ENCODE data around the gene RGS3. TPM values are rescaled to one million over a fixed set of nuclear protein-coding genes. Genes with fewer than 3 reads are reported as not detected.
A peak's percentile ranks its signal among the peaks of the same experiment; 100 is the strongest.
"Not testable (repeated sequence)": the region's sequence is repeated elsewhere in the genome, so short reads cannot be mapped to it uniquely, and the experiment has no call there.

The RGS3 gene
- total and polyA plus RNA-seq, 7 donors = 26.9 to 50.7 (median 38.3) TPM

- intact Hi-C loops (cut with DNase I) = no loop called here
- H3K4me1 ChIP-seq = no peaks in the 10 kb centered on the region
- H3K9me3 ChIP-seq = no peaks in the 10 kb centered on the region
- WGBS, 2 donors = 81 to 88% methylated on average over 4 of the region's 4 CpGs
- H3K36me3 ChIP-seq = no peaks in the 10 kb centered on the region
- no peaks in the 10 kb centered on the region for H3K27me3 ChIP-seq
- no peak overlapping the region for H3K4me3 ChIP-seq
- TF ChIP-seq POLR2AphosphoS5 (IDR thresholded peaks at IDR 0.05) (no peak), EP300 (IDR thresholded peaks at IDR 0.05) (no peak), POLR2A (IDR thresholded peaks at IDR 0.05) (no peak)
- TF ChIP-seq, protein P1, sequence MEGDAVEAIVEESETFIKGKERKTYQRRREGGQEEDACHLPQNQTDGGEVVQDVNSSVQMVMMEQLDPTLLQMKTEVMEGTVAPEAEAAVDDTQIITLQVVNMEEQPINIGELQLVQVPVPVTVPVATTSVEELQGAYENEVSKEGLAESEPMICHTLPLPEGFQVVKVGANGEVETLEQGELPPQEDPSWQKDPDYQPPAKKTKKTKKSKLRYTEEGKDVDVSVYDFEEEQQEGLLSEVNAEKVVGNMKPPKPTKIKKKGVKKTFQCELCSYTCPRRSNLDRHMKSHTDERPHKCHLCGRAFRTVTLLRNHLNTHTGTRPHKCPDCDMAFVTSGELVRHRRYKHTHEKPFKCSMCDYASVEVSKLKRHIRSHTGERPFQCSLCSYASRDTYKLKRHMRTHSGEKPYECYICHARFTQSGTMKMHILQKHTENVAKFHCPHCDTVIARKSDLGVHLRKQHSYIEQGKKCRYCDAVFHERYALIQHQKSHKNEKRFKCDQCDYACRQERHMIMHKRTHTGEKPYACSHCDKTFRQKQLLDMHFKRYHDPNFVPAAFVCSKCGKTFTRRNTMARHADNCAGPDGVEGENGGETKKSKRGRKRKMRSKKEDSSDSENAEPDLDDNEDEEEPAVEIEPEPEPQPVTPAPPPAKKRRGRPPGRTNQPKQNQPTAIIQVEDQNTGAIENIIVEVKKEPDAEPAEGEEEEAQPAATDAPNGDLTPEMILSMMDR (IDR thresholded peaks at IDR 0.05) = no peak
- DNase-seq = no peak
- no peak overlapping the region for H3K27ac ChIP-seq
These were observed 26.6 kb upstream of the RGS3 start for GRCh38 chr9:113436728-113437515.

GRCh38 chr9:113437716-113438115 lies 25.8 kb upstream of the RGS3 start:
- H3K4me1 ChIP-seq; H3K27me3 ChIP-seq; H3K9me3 ChIP-seq; H3K36me3 ChIP-seq; H3K4me3 ChIP-seq; intact Hi-C loops (cut with DNase I); DNase-seq; H3K27ac ChIP-seq: not testable (repeated sequence)
- 29 to 70% methylated on average over 1 of the region's 1 CpG for WGBS, 2 donors

DNA sequence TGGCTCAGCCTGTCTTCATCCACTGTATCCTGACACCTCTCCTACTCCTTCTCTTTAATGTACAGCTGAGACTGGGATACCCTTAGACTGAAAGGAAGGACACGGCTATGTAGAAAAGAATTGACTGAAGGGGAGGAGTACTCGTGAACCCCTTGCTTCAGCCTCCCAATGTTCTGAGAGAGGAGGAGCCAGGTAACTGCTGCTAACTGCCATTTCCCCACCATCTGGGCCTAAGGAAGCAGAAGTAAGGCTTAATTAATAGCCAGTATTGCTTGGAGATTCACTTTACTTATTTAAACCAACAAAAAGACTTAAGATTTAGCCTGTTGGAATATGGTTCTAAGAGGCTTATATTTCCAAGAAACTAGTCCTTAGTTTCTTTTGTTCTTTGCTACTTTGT lies 18.8 kb upstream of the RGS3 start:
- H3K4me1 ChIP-seq = peaks cover 0 to 3% (median 0%) of the 10 kb centered on the region in 4 donors
- TF ChIP-seq, protein P1 (IDR thresholded peaks at IDR 0.05) = no peak
- no peak for TF ChIP-seq POLR2A (IDR thresholded peaks at IDR 0.05)
- no peak for TF ChIP-seq EP300 (IDR thresholded peaks at IDR 0.05)
- no peak for TF ChIP-seq POLR2AphosphoS5 (IDR thresholded peaks at IDR 0.05)
- no peaks in the 10 kb centered on the region for H3K27me3 ChIP-seq
- no peak overlapping the region for H3K4me3 ChIP-seq
- intact Hi-C loops (cut with DNase I) = no loop called here
- H3K27ac ChIP-seq = no peak overlapping the region
- WGBS, 2 donors = 63 to 86% methylated on average over 2 of the region's 2 CpGs
- no peaks in the 10 kb centered on the region for H3K9me3 ChIP-seq
- DNase-seq = no peak
- no peaks in the 10 kb centered on the region for H3K36me3 ChIP-seq

- Histone ChIP-seq H3K27me3 (no peaks in the 10 kb centered on the region), H3K27ac (peak overlapping the region in 1 of 4 donors; percentile 35), H3K9me3 (no peaks in the 10 kb centered on the region), H3K36me3 (no peaks in the 10 kb centered on the region), H3K4me1 (peaks cover 0 to 3% (median 0%) of the 10 kb centered on the region in 4 donors), H3K4me3 (no peak overlapping the region)
- WGBS, 2 donors = 56 to 58% methylated on average over 3 of the region's 3 CpGs
- no peak for DNase-seq
- intact Hi-C loops (cut with DNase I) = loop anchor here (2.0 kb wide), 2 partner anchors 144 to 208 kb away; no protein-coding TSS in a partner anchor
- TF ChIP-seq EP300 (IDR thresholded peaks at IDR 0.05) (no peak), POLR2AphosphoS5 (IDR thresholded peaks at IDR 0.05) (no peak), POLR2A (IDR thresholded peaks at IDR 0.05) (no peak)
- TF ChIP-seq, protein P1 (IDR thresholded peaks at IDR 0.05) = peak; percentile 54 to 73 (median 56)
These were observed 17.2 kb upstream of the RGS3 start for GRCh38 chr9:113446323-113446740.

GRCh38 chr9:113449376-113449775 lies 14.2 kb upstream of the RGS3 start:
- Histone ChIP-seq H3K9me3 (no peaks in the 10 kb centered on the region), H3K36me3 (no peaks in the 10 kb centered on the region), H3K4me3 (no peak overlapping the region), H3K27ac (no peak overlapping the region), H3K4me1 (peaks cover 0 to 10% (median 2%) of the 10 kb centered on the region in 4 donors), H3K27me3 (no peaks in the 10 kb centered on the region)
- DNase-seq = no peak
- intact Hi-C loops (cut with DNase I) = loop anchor here (2.0 kb wide), 1 partner anchor 133 kb away; no protein-coding TSS in a partner anchor
- TF ChIP-seq POLR2A (IDR thresholded peaks at IDR 0.05) (no peak), POLR2AphosphoS5 (IDR thresholded peaks at IDR 0.05) (no peak), EP300 (IDR thresholded peaks at IDR 0.05) (no peak)
- TF ChIP-seq, protein P1 (IDR thresholded peaks at IDR 0.05) = no peak
- WGBS, 2 donors = 66 to 71% methylated on average over 2 of the region's 2 CpGs

Measured in sigmoid colon (tissue), 7 donors.